GM21528 (cell line): ENCODE measurements around the gene C5orf34.

Experiments
- ATAC-seq: cut with Tn5 transposase; IDR thresholded peaks from one replicate; pipeline ENCODE4 v1.9.1; 2021; ENCODE audit warnings: mild to moderate bottlenecking, moderate library complexity; ENCODE audit not compliant: unreplicated experiment, low FRiP score

Gene C5orf34

GRCh38 chr5:43437062-43437660 lies 77.8 kb downstream of the C5orf34 start:
- no peak for ATAC-seq
